ENCODE measurements around the gene BTG3.

Gene BTG3, protein sequence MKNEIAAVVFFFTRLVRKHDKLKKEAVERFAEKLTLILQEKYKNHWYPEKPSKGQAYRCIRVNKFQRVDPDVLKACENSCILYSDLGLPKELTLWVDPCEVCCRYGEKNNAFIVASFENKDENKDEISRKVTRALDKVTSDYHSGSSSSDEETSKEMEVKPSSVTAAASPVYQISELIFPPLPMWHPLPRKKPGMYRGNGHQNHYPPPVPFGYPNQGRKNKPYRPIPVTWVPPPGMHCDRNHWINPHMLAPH

DNA sequence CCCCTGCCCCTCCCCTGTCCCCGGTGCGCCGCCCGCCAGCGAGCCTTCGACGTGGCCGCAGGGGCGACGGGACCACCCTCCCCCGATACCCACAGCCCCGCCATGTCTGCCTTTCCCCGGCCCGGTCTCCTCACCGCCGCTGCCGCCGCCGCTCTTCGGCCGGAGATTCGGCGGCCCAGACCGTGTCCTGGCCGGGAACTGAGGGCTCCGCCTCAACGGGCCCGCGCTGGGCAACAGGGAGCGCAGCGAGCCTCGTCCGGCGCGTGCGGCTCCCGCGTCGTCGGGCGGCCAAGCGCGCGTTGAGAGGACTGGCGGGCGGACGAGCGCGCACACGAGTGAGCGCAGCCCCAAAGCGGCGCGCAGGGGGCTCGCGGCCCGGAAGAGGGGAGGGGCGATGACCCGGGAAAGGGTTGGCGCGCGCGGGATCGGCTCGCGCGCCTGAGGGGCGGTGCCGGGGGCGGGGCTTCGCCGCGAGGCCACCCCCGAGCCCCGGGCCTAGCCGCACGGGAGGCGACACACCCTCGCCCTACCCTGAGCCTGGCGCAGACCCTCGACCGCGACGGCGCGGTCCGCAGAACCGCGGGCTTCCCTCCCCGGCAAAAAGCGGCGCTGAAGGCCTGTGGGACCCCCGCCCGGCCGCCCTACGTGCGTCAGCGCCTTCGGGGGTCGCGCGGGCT, at the start of gene BTG3:
Gene BTG3, minus strand, starts transcription at position 337 of the 677 bp plus-strand sequence. CDS start 3,757 bp downstream, outside the sequence.
- peak; percentile 81 for DNase-seq (ENCODE audit: low read depth)

DNA sequence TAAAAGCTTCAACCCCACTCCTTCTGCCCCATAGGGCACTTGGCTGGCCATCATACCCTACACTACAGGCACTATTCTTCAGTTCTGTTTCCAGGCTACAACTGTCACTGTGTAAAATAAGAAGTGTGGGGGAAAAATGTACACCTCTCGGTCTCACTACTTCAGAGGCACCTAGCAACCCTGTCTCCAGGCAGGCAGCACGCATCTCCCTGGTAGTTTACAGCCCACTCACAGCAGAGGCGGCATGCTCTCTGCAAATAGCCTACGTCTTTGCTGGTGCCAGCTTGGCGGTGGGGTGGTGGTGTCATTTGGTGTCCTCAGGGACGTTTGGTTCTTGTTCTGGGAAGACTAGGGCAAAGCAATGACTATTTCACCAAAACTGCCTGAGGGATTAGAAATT, 48.2 kb upstream of the BTG3 start:
- DNase-seq (ENCODE audit: low read depth): no peak

DNA sequence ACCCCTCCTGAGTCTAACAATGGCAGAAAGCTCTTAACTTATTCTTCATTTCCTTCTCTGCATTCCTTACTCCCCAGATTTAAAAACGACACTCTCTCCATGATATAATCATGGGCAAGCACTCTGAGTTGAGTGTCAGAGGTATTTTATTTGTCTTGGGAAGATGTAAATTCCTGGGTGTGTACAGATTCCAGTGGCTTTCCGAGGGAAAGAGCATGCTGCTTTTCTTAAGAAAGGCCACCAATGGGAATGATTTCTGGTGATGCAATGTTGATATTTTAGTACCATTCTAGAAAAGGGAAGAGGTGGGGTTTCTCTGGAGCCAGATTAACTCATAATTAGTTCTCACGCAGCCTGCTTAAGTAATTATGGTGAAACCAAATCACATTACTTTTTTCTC, 47.8 kb upstream of the BTG3 start:
- no peak for DNase-seq (ENCODE audit: low read depth)

DNA sequence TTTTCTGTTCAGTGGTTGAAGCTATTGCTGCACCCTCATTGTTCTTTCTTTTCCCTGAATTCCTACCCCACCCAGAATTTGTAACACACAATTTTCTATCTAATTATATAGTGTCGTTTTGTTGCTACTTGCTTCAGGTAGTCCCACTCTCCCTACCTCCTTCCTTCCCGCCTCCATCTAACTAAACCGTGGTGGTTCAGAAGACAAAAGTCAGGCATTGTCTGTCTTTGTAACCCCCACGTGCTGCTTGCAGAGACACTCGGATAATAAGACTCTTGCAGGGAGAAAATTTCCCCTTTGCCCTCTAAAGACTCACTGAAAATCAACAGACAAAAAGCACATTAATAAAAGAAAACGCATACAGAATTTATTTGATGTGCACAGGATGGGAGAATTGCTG, 46.2 kb upstream of the BTG3 start:
- no peak for DNase-seq (ENCODE audit: low read depth)

DNA sequence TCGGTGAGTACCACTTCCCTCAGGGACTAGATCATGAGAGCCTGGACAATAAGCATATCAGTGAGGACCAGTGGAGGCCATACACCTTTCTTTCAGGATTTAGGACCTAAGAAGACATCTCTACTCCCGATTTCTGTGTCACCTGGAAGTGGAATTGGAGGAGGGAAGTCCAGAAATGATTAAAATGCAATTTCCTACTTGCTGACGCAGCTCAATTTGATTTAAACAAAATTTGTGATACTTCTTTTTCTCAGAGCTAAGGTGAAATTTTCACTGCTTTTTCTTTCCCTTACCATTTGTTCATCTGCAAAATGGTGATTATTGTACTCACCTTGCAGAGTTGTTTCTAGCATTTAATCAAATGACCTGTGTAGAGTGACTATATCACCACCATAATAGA, 38.8 kb upstream of the BTG3 start:
- DNase-seq (ENCODE audit: low read depth): no peak

DNA sequence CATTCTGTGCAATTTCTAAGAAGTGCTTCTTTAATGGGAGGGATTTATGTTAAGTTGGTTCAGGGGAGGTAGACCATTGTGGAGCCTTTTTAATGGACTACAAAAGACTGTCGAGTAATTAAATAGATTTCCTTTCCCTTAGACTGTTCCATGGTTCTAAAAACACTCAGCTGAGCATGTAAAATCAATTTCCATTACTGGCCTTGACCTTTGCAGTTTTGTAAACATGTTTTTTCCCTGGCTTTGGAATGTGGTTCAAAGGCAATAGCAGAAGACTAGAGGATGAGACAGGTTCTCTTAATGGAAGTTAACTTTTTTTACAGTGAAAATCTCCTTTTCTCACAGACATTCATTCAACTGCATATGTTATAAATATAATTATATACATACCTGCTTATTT, 37.6 kb upstream of the BTG3 start:
- DNase-seq (ENCODE audit: low read depth): no peak

DNA sequence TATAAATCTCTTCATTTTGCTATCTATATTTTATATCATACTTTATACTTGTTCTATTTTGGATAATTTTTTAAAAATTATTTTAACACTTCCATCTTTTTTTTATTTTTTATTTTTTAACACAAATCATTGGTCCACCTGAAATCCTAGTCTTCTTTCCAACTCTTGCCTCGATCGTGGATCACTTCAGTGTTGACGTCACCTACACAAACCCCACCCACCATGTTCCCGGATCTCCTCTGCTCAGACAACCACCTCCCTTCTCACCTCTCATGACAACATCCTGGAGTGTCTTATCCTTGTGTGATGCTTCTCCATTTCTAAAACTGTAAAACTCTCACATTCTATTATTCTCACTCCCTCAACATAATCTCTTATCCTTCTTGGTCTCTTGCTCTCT, 34.1 kb upstream of the BTG3 start:
- DNase-seq (ENCODE audit: low read depth): no peak

DNA sequence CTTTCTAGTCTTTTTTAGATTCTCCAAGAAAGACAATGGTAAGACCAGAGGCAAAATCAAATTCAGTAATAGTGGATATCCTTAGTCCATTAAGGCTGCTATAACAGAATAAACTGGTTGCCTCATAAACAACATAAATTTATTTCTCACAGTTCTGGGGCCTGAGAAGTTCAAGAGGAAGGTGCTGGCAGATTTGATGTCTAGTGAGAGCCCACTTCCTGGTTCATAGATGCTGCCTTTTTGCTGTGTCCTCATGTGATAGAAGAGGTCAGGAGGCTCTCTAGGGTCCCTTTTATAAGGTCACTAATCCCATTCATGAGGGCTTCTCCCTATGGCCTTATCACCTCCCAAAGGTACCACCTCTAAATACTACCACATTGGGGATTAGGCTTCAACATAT, 31.5 kb upstream of the BTG3 start:
- no peak for DNase-seq (ENCODE audit: low read depth)

DNA sequence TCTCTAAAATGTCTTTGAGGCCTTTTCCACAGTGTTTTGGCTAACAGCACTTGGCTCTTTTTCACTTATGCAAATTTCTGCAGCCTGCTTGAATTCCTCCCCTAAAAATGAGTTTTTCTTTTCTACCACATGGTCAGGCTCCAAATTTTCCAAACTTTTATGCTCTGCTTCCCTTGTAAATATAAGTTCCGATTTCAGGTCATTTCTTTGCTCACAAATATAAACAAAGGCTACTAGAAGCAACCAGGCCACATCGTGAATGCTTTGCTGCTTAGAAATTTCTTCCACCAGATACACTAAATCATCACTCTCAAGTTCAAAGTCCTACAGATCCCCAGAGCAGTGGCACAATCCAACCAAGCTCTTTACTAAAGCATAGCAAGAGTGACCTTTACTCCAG, 28.1 kb upstream of the BTG3 start:
- DNase-seq (ENCODE audit: low read depth): no peak

DNA sequence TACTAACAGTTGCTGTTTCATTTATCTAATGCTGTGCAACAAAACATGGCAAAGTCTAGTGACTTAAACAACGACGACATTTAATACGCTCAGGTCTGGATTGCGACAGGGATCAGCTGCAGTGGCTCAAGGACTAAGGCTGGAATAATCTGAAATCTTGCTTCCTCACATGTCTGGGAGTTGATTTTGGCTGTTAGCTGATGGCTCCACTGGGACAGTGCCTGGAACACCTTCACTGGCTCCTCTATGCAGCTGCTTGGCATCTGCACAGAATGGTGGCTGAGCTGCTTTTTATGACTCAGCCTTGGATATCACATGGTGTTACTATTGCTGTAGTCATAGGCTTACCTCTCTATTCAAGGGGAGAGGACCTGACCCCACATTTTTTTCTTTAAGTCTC, 24.0 kb upstream of the BTG3 start:
- no peak for DNase-seq (ENCODE audit: low read depth)

DNA sequence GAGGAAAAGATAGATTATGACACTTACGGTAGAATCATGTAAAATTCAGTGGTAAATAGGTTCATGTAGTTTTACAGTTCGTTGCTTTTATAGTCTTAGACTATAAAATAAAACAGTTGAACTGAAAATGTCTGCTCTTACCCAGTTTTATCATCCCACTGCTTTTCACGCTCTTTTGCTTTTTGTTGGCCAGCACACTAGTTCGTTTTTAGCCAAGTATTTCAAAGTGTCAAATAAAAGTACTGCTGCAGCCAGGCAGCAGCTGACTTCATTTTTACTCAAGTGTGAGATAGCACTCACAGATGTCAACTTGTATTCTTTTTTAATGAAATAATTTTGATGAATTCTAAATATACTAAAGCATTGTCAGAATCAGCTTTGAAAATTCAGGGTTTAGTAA, 18.5 kb upstream of the BTG3 start:
- DNase-seq (ENCODE audit: low read depth): no peak

DNA sequence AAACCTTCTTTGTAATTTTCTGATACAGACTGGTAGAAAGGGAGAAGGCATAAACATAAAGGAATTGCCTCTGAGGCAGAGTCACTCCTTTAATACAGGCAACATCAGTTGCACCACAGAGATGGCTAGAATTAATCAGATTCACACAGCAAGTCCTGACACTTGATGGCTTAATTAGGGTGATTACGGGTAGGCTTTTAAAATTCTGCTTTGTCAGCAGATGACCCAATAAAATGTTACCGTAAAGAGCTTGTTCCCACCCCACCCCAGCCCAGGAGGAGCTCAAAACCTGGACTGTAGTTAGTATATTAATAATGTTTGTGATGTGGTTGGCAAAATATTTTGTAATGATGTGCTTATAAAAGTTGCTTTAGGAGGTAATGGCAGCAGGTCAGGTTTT, 9.3 kb upstream of the BTG3 start:
- DNase-seq (ENCODE audit: low read depth): no peak

DNA sequence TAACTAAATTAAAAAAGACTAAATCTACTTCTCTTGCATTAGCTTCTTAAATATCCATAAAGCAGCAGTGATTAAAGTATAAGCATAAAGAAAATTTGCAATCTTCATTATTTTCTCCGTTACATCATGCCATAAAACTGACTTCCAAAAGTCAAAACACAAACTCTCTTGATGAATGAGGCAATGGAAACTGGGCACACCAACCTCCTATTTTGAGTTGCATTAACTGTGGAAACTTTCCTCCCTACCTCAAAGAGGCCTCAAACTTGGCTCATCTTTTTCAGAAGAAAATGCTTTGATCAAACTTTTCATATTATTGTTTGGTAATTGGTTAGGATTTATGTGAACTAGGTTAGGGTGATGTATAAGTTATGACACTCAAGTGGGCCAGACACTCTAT, 4.1 kb upstream of the BTG3 start:
- DNase-seq (ENCODE audit: low read depth): no peak

DNA sequence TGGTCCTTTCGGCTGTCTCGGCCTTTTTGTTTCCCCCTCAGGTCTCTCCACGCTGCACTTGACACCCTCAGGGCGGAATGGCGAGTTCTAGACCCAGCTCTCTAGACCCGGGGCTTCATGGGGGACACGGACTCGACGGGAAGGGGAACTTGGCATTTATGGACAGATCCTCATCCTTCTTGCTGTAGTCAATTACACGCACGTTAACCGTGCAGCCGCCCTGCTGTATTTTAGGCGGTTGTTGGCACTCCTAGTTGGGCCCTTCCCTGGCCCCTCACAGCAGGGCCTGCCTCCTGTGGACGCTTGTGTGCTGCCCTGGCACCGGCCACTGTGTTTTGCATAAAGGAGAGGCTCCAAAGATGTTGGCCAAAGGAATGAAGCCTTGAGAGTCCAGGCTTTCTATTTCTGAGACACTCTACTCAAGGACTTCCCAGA, 558 bp upstream of the BTG3 start:
- DNase-seq (ENCODE audit: low read depth): peak; percentile 3

DNA sequence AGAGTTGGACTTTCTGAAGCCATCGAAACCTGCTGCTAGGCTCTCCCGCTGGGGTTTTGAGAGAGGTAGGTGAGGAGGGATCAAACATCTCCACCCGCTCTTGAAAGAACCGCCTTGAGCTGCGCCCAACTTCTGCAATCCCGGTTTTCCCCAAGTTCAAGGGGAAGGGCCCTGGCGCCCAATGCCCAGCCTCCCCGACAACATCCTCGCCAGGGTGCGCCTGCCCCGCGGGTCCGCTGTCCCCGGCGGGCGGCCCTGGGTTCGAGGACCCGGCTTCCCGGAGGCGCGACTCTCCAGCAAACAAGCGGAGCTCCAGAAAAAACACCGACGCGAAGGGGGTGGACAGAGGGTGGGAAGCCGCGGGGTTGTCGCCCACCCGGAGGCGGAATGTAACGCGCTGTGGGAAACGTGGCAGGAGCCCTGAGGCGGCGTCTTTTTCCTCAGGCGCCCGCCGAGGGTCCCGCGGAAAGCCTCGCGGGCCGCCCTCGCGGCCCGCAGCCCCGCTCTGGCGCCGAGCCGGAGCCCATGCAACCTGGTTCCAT, 607 bp downstream of the BTG3 start:
- DNase-seq (ENCODE audit: low read depth): peak; percentile 16

DNA sequence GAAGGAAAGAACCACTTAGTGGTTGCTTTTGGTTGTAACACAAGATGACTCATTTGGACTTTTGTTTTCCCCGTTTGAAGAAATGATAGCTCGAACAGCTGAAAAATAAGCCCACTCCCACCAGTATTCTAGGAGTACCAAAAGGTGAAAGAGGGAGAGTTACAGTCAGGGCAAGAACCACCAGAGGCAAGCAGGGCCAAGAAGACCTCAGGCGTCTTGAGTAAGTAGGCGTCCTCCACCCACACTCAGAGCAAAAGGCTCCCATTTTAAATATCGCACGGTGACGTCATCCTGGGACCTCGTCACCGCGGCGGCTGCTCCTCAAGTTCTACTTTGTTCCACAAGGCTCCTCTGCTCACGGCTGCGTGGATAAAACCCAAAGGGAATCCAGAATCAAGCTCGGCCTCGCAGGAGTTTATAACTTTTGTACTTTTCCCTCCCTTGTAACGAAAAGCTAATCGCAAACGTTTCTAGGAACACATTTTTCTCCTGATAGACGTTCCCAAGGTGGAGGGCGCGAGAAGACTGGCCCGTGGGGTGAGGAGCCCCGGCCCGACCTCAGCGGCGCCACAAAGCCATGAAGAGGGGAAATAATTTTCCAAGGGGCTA, 1.2 kb downstream of the BTG3 start:
- DNase-seq (ENCODE audit: low read depth): peak; percentile 68

DNA sequence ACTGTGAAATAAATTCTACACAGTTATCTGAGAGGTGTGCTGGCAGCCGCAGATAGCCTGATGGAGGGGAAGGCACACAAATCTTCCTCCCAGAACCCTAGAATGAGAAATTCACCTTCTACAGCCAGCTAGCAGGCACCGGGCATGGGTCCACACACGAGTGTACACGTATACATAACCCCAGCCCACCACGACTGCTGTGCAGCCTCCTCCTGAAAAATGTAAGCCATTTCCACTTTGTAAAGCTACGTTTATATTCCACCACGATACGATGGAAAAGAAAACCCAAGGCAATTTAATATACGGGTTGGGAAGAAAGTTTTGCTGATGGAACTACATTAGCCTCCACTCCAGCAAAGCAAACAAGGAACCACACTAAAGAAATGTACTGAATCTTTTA, 1.8 kb downstream of the BTG3 start:
- no peak for DNase-seq (ENCODE audit: low read depth)

DNA sequence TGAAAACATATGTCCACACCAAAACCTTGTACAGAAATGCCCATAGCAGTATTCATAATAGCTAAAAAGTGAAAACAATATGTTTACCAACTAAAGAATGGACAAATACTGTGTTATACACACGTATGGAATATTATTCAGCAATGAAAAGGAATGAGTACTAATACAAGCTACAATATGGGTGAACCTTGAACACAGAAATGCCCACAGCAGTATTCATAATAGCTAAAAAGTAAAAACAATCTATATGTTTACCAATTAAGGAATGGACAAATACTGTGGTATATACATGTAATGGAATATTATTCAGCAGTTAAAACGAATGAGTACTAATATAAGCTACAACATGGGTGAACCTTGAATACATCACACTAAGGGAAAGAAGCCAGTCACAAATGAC, 3.0 kb downstream of the BTG3 start:
- DNase-seq (ENCODE audit: low read depth): no peak

DNA sequence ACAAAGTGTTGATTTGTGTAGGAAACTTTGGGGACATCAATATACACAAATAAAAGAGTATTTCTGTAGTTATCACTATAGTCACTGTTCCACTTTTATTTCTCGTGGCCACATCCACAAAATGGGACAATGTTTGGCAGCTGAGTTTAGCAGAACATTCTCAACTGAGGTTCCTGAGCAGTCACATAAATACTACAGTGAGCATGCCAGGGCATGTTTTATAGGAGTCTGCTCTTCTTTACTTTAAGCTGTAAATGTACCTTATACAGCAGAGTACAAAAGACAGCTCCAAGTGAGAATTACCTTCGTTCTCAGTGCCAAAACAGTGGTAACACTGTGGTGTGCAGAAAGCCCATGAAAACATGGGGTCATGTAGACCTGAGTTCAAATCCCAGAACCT, 5.0 kb downstream of the BTG3 start:
- DNase-seq (ENCODE audit: low read depth): no peak

DNA sequence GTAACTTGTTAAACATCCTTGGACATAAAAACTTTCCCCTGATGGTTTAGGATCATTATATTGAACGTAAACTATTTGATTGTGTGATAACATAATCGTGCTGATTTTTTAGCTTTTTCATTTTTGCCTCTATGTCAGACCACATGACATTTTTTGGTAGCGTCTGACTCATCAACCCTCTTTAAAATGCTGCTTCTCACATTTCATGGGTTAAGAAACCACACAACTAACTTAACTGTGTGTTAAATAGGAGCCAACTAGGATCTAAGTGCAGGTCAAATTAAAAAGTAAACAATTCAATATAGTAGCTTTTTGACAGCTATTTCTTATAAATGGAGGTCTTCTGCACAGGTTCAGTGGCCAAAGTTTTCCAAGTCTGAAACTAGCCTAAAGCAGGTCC, 9.8 kb downstream of the BTG3 start:
- DNase-seq (ENCODE audit: low read depth): no peak

DNA sequence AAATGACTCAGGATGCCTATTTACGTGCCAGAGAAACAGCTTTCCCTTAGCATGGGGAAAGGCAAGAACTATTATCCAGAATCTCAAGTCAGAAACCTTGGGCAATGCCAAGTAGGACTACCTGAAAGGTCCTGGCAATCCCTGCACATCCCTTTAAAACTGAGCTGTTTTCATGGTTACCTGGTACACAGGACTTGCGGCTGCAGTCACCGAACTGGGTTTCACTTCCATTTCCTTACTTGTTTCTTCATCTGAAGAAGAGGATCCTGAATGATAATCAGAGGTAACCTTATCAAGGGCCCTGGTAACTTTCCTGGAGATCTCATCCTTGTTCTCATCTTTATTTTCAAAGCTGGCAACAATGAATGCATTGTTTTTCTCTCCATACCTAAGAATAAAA, 14.3 kb downstream of the BTG3 start:
- no peak for DNase-seq (ENCODE audit: low read depth)

DNA sequence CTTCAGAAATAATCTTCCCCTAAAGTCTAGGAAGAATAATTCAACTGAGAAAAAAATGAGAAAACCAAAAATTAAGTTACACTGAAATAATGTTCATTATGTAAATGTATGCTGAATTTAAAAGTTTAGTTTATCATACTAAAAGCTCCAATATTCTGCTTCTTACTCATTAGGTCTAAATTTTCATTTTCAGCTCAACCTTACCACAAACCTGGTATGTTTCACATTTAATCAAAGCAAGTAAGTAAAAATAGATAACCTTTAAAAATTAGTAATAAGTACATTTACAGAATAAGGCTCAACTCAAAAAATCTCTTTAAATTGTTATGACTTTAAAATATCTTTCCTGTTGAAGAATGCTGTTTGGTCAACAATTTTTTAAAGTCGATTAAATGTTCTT, 15.0 kb downstream of the BTG3 start:
- no peak for DNase-seq (ENCODE audit: low read depth)

DNA sequence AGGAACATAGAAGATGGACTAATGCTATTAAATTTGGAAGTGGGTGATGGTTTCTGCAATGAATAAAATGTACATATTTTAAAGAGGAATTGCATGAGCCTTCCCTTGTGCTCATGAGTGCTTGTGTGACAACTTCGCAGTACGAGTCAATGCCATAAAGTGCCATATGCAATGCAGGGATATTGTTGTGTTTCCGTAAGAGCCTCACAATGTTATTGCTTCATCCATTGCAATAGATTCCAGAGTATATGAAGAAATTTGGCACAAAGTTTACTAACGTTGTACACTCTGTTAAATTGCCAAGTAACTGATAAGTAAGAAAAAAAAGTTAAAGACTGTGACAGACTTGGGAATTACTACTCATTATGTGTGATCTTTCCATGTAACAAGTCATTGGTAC, 22.3 kb downstream of the BTG3 start:
- DNase-seq (ENCODE audit: low read depth): no peak

Measured in activated T-cell treated with anti-CD3 and anti-CD28 coated beads for 48 hours (primary cell).